Astrocyte (in vitro differentiated cells and primary cell): ENCODE data around the gene ETFA. TPM values are rescaled to one million over a fixed set of nuclear protein-coding genes. Genes with fewer than 3 reads are reported as not detected.
A peak's percentile ranks its signal among the peaks of the same experiment; 100 is the strongest.

Source experiments
- DNase-seq: peaks from one replicate; pipeline ENCODE4 v3.0.0-alpha.2; 2010; ENCODE audit warnings: low read depth
- FAIRE-seq: peaks from 2 replicates; lab custom pipeline; 2011; peaks lifted over from hg19 to GRCh38; lab: Jason Lieb, UNC
- H2AFZ ChIP-seq: 2 replicates; pipeline ENCODE4 v1.6.0; 2012; ENCODE audit warnings: low read depth, low read length, inconsistent platforms
- H3K27ac ChIP-seq: 2 replicates; pipeline ENCODE4 v1.5.1; 2011; ENCODE audit warnings: low read depth, low read length, inconsistent platforms
- H3K27me3 ChIP-seq: 2 replicates; pipeline ENCODE4 v1.6.0; 2011; ENCODE audit warnings: low read length, inconsistent platforms; ENCODE audit not compliant: insufficient read depth
- H3K36me3 ChIP-seq: 2 replicates; pipeline ENCODE4 v1.5.1; 2011; ENCODE audit warnings: low read length, inconsistent platforms; ENCODE audit not compliant: insufficient read depth
- H3K4me1 ChIP-seq: 2 replicates; pipeline ENCODE4 v1.5.1; 2011; ENCODE audit warnings: low read length, inconsistent platforms; ENCODE audit not compliant: insufficient read depth
- H3K4me2 ChIP-seq: 2 replicates; pipeline ENCODE4 v1.6.0; 2012; ENCODE audit warnings: low read length, inconsistent platforms
- H3K4me3 ChIP-seq: 2 replicates; pipeline ENCODE4 v1.5.1; 2011; ENCODE audit warnings: low read depth, mild to moderate bottlenecking, low read length, inconsistent platforms; ENCODE audit not compliant: insufficient read depth
- H3K79me2 ChIP-seq: 2 replicates; pipeline ENCODE4 v1.6.0; 2012; ENCODE audit warnings: mild to moderate bottlenecking, low read length, inconsistent platforms; ENCODE audit not compliant: insufficient read depth
- H3K9ac ChIP-seq: 2 replicates; pipeline ENCODE4 v1.6.0; 2012; ENCODE audit warnings: mild to moderate bottlenecking, low read length, inconsistent platforms
- H3K9me3 ChIP-seq: 2 replicates; pipeline ENCODE4 v1.5.1; 2012; ENCODE audit warnings: low read depth, mild to moderate bottlenecking, low read length, inconsistent platforms; ENCODE audit not compliant: insufficient read depth
- H4K20me1 ChIP-seq: 2 replicates; pipeline ENCODE4 v1.6.0; 2012; ENCODE audit warnings: low read length, inconsistent platforms; ENCODE audit not compliant: insufficient read depth
- H3K27ac Mint-ChIP-seq: one replicate; pipeline ENCODE4 v1.8.0; 2021; ENCODE audit warnings: mild to moderate bottlenecking, mixed read lengths; ENCODE audit not compliant: unreplicated experiment
- H3K27me3 Mint-ChIP-seq: one replicate; pipeline ENCODE4 v1.8.0; 2021; ENCODE audit warnings: low read depth, mixed read lengths; ENCODE audit not compliant: unreplicated experiment
- H3K36me3 Mint-ChIP-seq: one replicate; pipeline ENCODE4 v1.8.0; 2021; ENCODE audit warnings: low read depth, mixed read lengths; ENCODE audit not compliant: unreplicated experiment
- H3K4me1 Mint-ChIP-seq: one replicate; pipeline ENCODE4 v1.8.0; 2021; ENCODE audit warnings: low read depth, mixed read lengths; ENCODE audit not compliant: unreplicated experiment
- H3K4me3 Mint-ChIP-seq: one replicate; pipeline ENCODE4 v1.8.0; 2021; ENCODE audit warnings: mild to moderate bottlenecking, moderate library complexity, mixed read lengths; ENCODE audit not compliant: unreplicated experiment
- H3K9me3 Mint-ChIP-seq: one replicate; pipeline ENCODE4 v1.8.0; 2021; ENCODE audit warnings: mild to moderate bottlenecking, mixed read lengths; ENCODE audit not compliant: unreplicated experiment
- EZH2 ChIP-seq: IDR thresholded peaks from 2 replicates; pipeline ENCODE4 v1.6.1; 2012; ENCODE audit warnings: mild to moderate bottlenecking, low read length, inconsistent platforms; ENCODE audit not compliant: insufficient read depth
- total RNA-seq: library from RNA; stranded (reverse); gene quantifications from 2 replicates; pipeline ENCODE4 v1.2.1, GENCODE V29; 2021
- TF ChIP-seq, protein P1 (sequence below): IDR thresholded peaks from 2 replicates; pipeline ENCODE4 v1.5.1; 2011; ENCODE audit warnings: low read depth, mild to moderate bottlenecking, inconsistent platforms, low read length, moderate library complexity; ENCODE audit not compliant: insufficient read depth

ETFA gene
- total RNA-seq, 1 donor from 2014 or later, result 126 TPM

DNA sequence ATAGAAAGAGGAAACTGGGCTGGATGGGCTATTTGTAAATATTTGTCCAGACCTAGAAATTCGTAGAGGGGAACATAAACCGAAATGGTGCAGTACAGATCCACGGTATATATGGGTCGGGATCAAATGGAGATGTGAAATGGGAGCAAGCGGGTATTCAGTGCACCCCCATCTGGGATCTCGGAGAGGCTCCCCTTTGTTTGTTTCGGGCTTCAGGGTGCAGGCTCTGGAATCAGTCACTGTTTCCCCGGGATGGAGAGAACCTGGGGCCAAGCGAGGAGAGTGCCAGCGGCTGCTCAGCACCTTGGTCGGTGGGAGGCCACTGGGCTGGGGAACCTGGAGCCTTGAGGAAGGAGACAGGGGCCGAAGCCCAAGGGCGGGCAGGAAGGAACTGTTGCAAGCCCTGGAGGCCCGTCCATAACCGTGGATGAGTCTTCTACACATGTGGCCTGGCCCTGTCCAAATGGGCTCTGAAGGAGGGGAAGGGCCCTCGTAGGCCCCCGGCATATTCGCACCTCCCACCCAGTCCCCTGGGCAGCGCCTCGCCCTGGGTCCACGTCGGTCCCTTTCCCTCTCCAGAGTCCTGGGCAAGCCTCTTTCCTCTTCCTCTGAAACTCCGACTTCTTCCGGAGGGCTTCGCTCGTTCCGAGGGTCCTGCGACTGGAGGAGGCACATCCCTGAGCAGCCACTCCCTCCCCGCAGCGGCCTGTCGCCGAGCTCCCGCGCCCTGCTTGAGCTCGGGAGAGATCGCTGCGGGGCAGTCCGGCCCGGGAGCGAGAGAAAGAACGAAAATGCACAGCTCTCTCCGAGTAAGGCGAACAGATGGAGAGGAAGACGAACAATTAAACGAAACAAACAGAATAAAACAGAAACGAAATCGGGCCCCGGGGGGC lies 28.3 kb upstream of the ETFA start:
- peak overlapping the region; percentile 77 for H3K4me3 Mint-ChIP-seq

DNA sequence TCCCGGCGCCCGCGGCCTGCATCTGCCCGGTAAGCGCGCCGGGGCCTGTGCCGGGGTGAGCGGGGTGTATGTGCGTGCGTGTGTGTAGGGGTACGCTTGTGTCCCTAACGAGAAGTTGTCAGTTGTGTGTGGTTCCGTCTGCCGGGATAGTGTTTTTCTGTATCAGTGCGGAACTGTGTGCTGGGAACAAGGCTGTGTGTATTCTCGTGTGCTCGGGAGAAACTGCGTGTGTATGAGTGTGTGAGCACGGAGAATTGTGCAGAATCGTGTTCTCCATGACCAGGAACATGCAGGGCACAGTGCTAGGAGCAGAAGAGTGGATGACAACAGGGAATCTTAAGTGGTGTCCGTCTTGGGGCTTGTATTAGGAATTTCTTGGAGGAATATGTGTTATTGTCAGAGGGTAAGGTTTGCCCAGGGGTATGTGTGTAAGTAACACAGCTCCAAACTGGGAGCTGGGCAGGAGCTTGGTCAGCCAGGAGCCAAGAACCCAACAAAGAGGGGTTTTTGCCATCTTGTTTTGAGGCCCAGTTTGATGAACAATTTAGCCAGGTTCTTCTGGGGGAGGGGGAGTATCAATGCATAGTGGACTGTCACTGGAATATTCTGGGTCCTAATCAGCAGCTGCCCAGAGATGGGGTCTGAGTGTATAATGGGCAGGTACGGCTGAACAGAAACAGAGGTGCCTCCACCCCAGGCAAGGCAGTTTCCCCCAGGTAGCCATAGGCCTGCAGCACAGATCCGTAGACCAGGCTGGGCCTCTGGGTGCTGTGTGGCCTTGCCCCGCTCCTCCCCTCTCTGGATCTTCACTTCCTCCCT lies 27.4 kb upstream of the ETFA start:
- H3K27me3 Mint-ChIP-seq, result peaks cover 69% of the 10 kb centered on the region
- Histone ChIP-seq H3K9ac (no peak overlapping the region), H3K4me1 (peaks cover 12% of the 10 kb centered on the region), H2AFZ (no peak overlapping the region), H3K4me3 (no peak overlapping the region), H3K27me3 (peaks cover 92% of the 10 kb centered on the region), H4K20me1 (peaks cover 35% of the 10 kb centered on the region), H3K4me2 (peak overlapping the region; percentile 72), H3K9me3 (peaks cover 9% of the 10 kb centered on the region), H3K36me3 (no peaks in the 10 kb centered on the region), H3K79me2 (no peaks in the 10 kb centered on the region), H3K27ac (no peak overlapping the region)
- H3K4me1 Mint-ChIP-seq, result peaks cover 10% of the 10 kb centered on the region
- H3K9me3 Mint-ChIP-seq, result peaks cover 30% of the 10 kb centered on the region
- FAIRE-seq (no peak), DNase-seq (no peak)
- TF ChIP-seq EZH2, result no peak
- TF ChIP-seq, protein P1, sequence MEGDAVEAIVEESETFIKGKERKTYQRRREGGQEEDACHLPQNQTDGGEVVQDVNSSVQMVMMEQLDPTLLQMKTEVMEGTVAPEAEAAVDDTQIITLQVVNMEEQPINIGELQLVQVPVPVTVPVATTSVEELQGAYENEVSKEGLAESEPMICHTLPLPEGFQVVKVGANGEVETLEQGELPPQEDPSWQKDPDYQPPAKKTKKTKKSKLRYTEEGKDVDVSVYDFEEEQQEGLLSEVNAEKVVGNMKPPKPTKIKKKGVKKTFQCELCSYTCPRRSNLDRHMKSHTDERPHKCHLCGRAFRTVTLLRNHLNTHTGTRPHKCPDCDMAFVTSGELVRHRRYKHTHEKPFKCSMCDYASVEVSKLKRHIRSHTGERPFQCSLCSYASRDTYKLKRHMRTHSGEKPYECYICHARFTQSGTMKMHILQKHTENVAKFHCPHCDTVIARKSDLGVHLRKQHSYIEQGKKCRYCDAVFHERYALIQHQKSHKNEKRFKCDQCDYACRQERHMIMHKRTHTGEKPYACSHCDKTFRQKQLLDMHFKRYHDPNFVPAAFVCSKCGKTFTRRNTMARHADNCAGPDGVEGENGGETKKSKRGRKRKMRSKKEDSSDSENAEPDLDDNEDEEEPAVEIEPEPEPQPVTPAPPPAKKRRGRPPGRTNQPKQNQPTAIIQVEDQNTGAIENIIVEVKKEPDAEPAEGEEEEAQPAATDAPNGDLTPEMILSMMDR, result no peak
- H3K4me3 Mint-ChIP-seq, result peak overlapping the region; percentile 77
- peaks cover 11% of the 10 kb centered on the region for H3K36me3 Mint-ChIP-seq
- H3K27ac Mint-ChIP-seq, result peak overlapping the region; percentile 42

More for the DNA sequence above, 28.3 kb upstream of the ETFA start:
- peaks cover 71% of the 10 kb centered on the region for H3K27me3 Mint-ChIP-seq
- peaks cover 12% of the 10 kb centered on the region for H3K4me1 ChIP-seq
- FAIRE-seq (no peak), DNase-seq (peak; percentile 24)
- peaks cover 25% of the 10 kb centered on the region for H3K9me3 Mint-ChIP-seq
- H2AFZ ChIP-seq, result peak overlapping the region; percentile 35
- no peaks in the 10 kb centered on the region for H3K79me2 ChIP-seq
- peaks cover 10% of the 10 kb centered on the region for H3K4me1 Mint-ChIP-seq
- H3K36me3 ChIP-seq, result no peaks in the 10 kb centered on the region
- peak; percentile 29 for TF ChIP-seq EZH2
- TF ChIP-seq, protein P1, result no peak
- no peak overlapping the region for H3K9ac ChIP-seq
- peaks cover 96% of the 10 kb centered on the region for H3K27me3 ChIP-seq
- H3K36me3 Mint-ChIP-seq, result peaks cover 8% of the 10 kb centered on the region
- H3K4me2 ChIP-seq, result peak overlapping the region; percentile 67
- H3K27ac Mint-ChIP-seq, result no peak overlapping the region
- no peak overlapping the region for H3K4me3 ChIP-seq
- H4K20me1 ChIP-seq, result peaks cover 38% of the 10 kb centered on the region
- H3K9me3 ChIP-seq, result peaks cover 9% of the 10 kb centered on the region
- no peak overlapping the region for H3K27ac ChIP-seq
